A549 (cell line): ENCODE measurements around the gene KCNQ1. TPM values are rescaled to one million over a fixed set of nuclear protein-coding genes. Genes with fewer than 3 reads are reported as not detected.

Experiments used
- ATAC-seq, 2 experiments: fragments of 200-7000 bp in 1 of 2; fragments of >200 bp in 1 of 2; cut with Nextera tagmentation in 1 of 2; cut with Tn5 transposase in 1 of 2; 3 replicates each; pipeline versions ENCODE4 v1.8.0 to v1.9.1; 2018 to 2020; ENCODE audit warnings: mild to moderate bottlenecking in 1 of 2, moderate library complexity in 1 of 2
- CTCF ChIA-PET: fragments of 300-600 bp; sonication (Branson Sonifier 250); formaldehyde crosslinking; extraction: SDS; loops from one replicate; lab custom pipeline; 2021; ENCODE audit warnings: antibody characterized with exemption, inconsistent platforms; lab: Yijun Ruan, JAX
- POLR2A ChIA-PET: fragments of 350-600 bp; formaldehyde crosslinking; extraction: SDS; loops from one replicate; lab custom pipeline; 2021; ENCODE audit warnings: antibody characterized with exemption, inconsistent platforms; lab: Yijun Ruan, JAX
- DNase-seq, 2 experiments: peaks; one replicate each; pipeline versions ENCODE4 v3.0.0 to v3.0.0-alpha.2; 2011 to 2016; ENCODE audit warnings: low read depth in 1 of 2, low spot score in 1 of 2
- FAIRE-seq: peaks from 2 replicates; lab custom pipeline; 2011; peaks lifted over from hg19 to GRCh38; lab: Jason Lieb, UNC
- H3K27ac ChIP-seq, 2 experiments: fragments of >200 bp; sonication (Bioruptor Twin); formaldehyde crosslinking; 3 replicates each; pipeline ENCODE4 v1.5.1; 2016 to 2017
- H3K4me1 ChIP-seq: fragments of >200 bp; sonication (Bioruptor Twin); formaldehyde crosslinking; 3 replicates; pipeline ENCODE4 v1.6.1; 2016
- H3K4me2 ChIP-seq: fragments of >200 bp; sonication (Bioruptor Twin); formaldehyde crosslinking; 3 replicates; pipeline ENCODE4 v1.6.1; 2016
- H3K4me3 ChIP-seq: fragments of >200 bp; sonication (Bioruptor Twin); formaldehyde crosslinking; 3 replicates; pipeline ENCODE4 v1.5.1; 2016
- H3K9me3 ChIP-seq: fragments of >200 bp; sonication (Bioruptor Twin); formaldehyde crosslinking; 3 replicates; pipeline ENCODE4 v1.6.1; 2016
- BHLHE40 ChIP-seq: IDR thresholded peaks from 2 replicates; pipeline ENCODE4 v1.6.1; 2012; ENCODE audit warnings: low read depth, low read length, inconsistent platforms
- EHMT2 ChIP-seq: fragments of 200-600 bp; sonication (generic); IDR thresholded peaks from 2 replicates; pipeline ENCODE4 v1.6.1; 2016; ENCODE audit warnings: antibody characterized with exemption, low read depth, mild to moderate bottlenecking, moderate library complexity
- ESRRA ChIP-seq: fragments of 150-350 bp; IDR thresholded peaks from 2 replicates; pipeline ENCODE4 v1.6.1; 2014; ENCODE audit warnings: mild to moderate bottlenecking, low read length, borderline replicate concordance
- FOSB ChIP-seq: fragments of 250-450 bp; sonication (Bioruptor Pico); IDR thresholded peaks from 2 replicates; pipeline ENCODE4 v1.5.0; 2020; ENCODE audit warnings: mild to moderate bottlenecking, moderate library complexity
- FOSL2 ChIP-seq, 2 experiments: fragments of 450-650 bp in 1 of 2; fragments of >200 bp in 1 of 2; sonication (Bioruptor Twin) in 1 of 2; formaldehyde crosslinking; IDR thresholded peaks; 2 replicates each; pipeline versions ENCODE4 v1.5.0 to v1.6.1; 2016 to 2020; ENCODE audit warnings: mild to moderate bottlenecking in 1 of 2, moderate library complexity in 1 of 2
- FOXS1 ChIP-seq: fragments of 250-450 bp; sonication (Bioruptor Pico); IDR thresholded peaks from 2 replicates; pipeline ENCODE4 v1.5.0; 2020; ENCODE audit warnings: mild to moderate bottlenecking, moderate library complexity
- GATA3 ChIP-seq: IDR thresholded peaks from 2 replicates; pipeline ENCODE4 v1.6.1; 2012; ENCODE audit warnings: borderline replicate concordance
- HDAC2 ChIP-seq: fragments of 200-600 bp; sonication (generic); IDR thresholded peaks from 2 replicates; pipeline ENCODE4 v1.6.1; 2016
- HEYL ChIP-seq: fragments of 250-450 bp; sonication (Bioruptor Pico); IDR thresholded peaks from 2 replicates; pipeline ENCODE4 v1.8.0; 2021; ENCODE audit warnings: mild to moderate bottlenecking, moderate library complexity
- HOXB13 ChIP-seq: fragments of 250-450 bp; sonication (Bioruptor Pico); IDR thresholded peaks from 2 replicates; pipeline ENCODE4 v1.5.0; 2020; ENCODE audit warnings: low read depth, mild to moderate bottlenecking, moderate library complexity
- HOXB5 ChIP-seq: fragments of 250-450 bp; sonication (Bioruptor Pico); IDR thresholded peaks from 2 replicates; pipeline ENCODE4 v1.5.0; 2020; ENCODE audit warnings: mild to moderate bottlenecking, moderate library complexity
- KDM1A ChIP-seq: fragments of 200-600 bp; sonication (generic); IDR thresholded peaks from 2 replicates; pipeline ENCODE4 v1.6.1; 2016; ENCODE audit warnings: low read depth, mild to moderate bottlenecking
- MAZ ChIP-seq: fragments of 150-350 bp; IDR thresholded peaks from 2 replicates; pipeline ENCODE4 v1.6.1; 2014; ENCODE audit warnings: antibody characterized with exemption, low read depth, low read length, borderline replicate concordance
- POLR2A ChIP-seq: IDR thresholded peaks from 2 replicates; pipeline ENCODE4 v1.6.1; 2012; ENCODE audit warnings: mild to moderate bottlenecking, low read length
- RAD21 ChIP-seq, 2 experiments: fragments of >200 bp in 1 of 2; sonication (Bioruptor Twin) in 1 of 2; formaldehyde crosslinking in 1 of 2; IDR thresholded peaks in 1 of 2; conservative IDR thresholded peaks in 1 of 2; 2 replicates in 1 of 2; 3 replicates in 1 of 2; pipeline ENCODE4 v1.6.1; 2012 to 2018; ENCODE audit warnings: inconsistent platforms in 1 of 2
- RARB ChIP-seq: fragments of 250-450 bp; sonication (Bioruptor Pico); IDR thresholded peaks from 2 replicates; pipeline ENCODE4 v1.8.0; 2021; ENCODE audit warnings: mild to moderate bottlenecking, moderate library complexity
- ZC3H11A ChIP-seq: fragments of 450-650 bp; IDR thresholded peaks from 2 replicates; pipeline ENCODE4 v1.6.1; 2014; ENCODE audit warnings: antibody characterized with exemption, mild to moderate bottlenecking
- ZSCAN20 ChIP-seq: fragments of 250-450 bp; sonication (Bioruptor Pico); IDR thresholded peaks from 2 replicates; pipeline ENCODE4 v1.8.0; 2022; ENCODE audit warnings: mild to moderate bottlenecking, moderate library complexity
- WGBS: methylation state at CpG from one replicate; pipeline ENCODE4 v1.1.6; 2017; ENCODE audit errors: missing lambda C conversion rate; 5-methylcytosine and 5-hydroxymethylcytosine counted together
- polyA plus RNA-seq, 4 experiments: library from polyadenylated mRNA; depleted of rRNA in 3 of 4; stranded (reverse); fragments of >200 nt; fragmentation: RNase III in 1 of 4; extraction: RNeasy Plus Mini Kit Qiagen cat#74134 plus additional on column Dnase treatment in 1 of 4; gene quantifications; 2 replicates in 3 of 4; 3 replicates in 1 of 4; pipeline ENCODE4 v1.2.3, GENCODE V29; 2011 to 2017
- TF ChIP-seq, protein P1 (sequence below): IDR thresholded peaks from 2 replicates; pipeline ENCODE4 v1.6.1; 2012; ENCODE audit warnings: low read depth, borderline replicate concordance
- TF ChIP-seq, protein P2 (sequence below): fragments of >200 bp; sonication (Bioruptor Twin); formaldehyde crosslinking; IDR thresholded peaks from 3 replicates; pipeline ENCODE4 v1.5.1; 2016
- TF ChIP-seq, protein P3 (sequence below): fragments of >200 bp; sonication (Bioruptor Twin); formaldehyde crosslinking; IDR thresholded peaks from 2 replicates; pipeline ENCODE4 v1.6.1; 2016
- TF ChIP-seq, protein P4 (sequence below): fragments of 200-600 bp; sonication (generic); IDR thresholded peaks from 2 replicates; pipeline ENCODE4 v1.6.1; 2016; ENCODE audit warnings: antibody characterized with exemption, mild to moderate bottlenecking, moderate library complexity

KCNQ1 gene
- polyA plus RNA-seq, 2 of the 4 experiments (the other 2 are of a cell fraction) = 0.14 to 0.17 TPM

DNA sequence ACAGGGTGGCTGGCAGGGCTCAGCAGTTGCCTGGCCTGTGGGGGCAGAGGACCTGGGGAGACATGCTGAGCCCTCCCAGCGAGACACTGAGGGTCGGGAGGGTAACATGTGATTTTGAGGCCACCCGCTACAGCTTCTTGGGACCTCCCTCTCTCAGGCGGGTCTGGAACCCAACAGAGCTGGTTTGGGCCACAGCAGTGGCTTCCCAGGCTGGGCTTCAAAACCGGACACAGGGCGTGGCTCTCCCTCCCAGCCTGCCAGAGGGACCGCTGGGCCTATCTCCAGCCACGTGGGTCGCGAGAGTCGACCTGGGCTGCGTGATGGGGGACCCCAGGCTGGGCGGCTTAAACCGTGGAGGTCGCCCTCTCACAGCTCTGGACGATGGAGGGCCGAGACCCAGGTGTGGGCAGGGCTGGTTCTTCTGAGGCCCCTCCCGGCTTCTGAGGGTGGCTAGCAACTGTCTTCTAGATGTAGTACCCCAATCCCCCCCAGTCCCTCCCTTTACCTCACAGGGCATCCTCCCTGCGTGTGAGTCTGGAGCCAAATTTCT, 91.7 kb downstream of the KCNQ1 start:
- no peak for FAIRE-seq
- POLR2A ChIA-PET = no interaction called here
- no peak for DNase-seq
- WGBS = 80% methylated on average over 19 of the region's 19 CpGs
- H3K27ac ChIP-seq = no peak overlapping the region
- H3K4me2 ChIP-seq = no peak overlapping the region
- H3K4me3 ChIP-seq = no peak overlapping the region
- CTCF ChIA-PET = interaction anchor here (7.1 to 20.1 kb wide), 3 partner anchors 113 to 397 kb away, joined by 75 to 1059 read pairs (median 333); partner anchors contain the start of genes CDKN1C and PHLDA2
- H3K9me3 ChIP-seq = no peaks in the 10 kb centered on the region
- ATAC-seq = no peak
- TF ChIP-seq FOSL2 (IDR thresholded peaks at IDR 0.05) = no peak
- TF ChIP-seq FOSL2 (CRISPR knock-in tag; IDR thresholded peaks at IDR 0.05) = no peak
- TF ChIP-seq ESRRA = no peak
- TF ChIP-seq FOSB (CRISPR knock-in tag) = no peak
- TF ChIP-seq, protein P1, sequence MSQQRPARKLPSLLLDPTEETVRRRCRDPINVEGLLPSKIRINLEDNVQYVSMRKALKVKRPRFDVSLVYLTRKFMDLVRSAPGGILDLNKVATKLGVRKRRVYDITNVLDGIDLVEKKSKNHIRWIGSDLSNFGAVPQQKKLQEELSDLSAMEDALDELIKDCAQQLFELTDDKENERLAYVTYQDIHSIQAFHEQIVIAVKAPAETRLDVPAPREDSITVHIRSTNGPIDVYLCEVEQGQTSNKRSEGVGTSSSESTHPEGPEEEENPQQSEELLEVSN = no peak
- no peak for TF ChIP-seq POLR2A
- no peak for TF ChIP-seq ZC3H11A
- no peak for TF ChIP-seq KDM1A
- no peak for TF ChIP-seq RAD21 (conservative IDR thresholded peaks at IDR 0.05 in 1 of 2, IDR thresholded peaks at IDR 0.05 in 1 of 2)
- no peak for TF ChIP-seq HEYL (CRISPR knock-in tag)
- no peaks in the 10 kb centered on the region for H3K4me1 ChIP-seq

DNA sequence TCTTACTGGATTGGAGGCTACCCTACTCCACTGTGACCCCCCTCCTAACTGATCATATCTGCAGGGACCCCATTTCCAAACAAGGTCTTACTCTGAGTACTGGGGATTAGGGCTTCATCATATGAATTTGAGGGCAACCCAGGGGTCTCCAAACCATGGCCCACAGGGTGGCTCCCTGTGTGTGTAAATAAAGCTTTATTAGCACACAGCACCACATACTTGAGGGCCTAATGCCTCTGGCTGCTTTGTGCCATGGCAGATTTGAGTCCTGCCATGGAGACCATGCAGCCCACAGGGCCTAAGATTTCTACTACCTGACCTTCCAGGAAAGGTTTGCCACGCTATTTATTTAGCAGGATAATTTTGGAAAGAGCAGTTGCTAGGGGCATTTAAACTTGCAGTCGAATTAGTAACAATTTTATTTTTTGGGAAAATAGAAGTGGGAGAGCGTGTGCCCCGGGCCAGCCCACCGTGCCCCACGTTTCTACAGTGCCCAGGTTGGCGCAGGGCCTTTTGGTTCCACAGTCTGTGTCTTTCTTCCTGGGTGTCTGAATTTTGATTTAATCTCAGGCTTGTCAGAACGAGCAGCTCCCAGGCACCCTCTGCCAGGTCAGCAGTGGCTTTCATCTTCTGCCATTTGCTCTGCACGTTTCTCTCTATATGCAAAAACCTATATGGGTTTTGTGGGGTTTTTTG, 92.3 kb downstream of the KCNQ1 start:
- Histone ChIP-seq H3K27ac (no peak overlapping the region), H3K4me3 (no peak overlapping the region), H3K4me1 (no peaks in the 10 kb centered on the region), H3K4me2 (no peak overlapping the region), H3K9me3 (no peaks in the 10 kb centered on the region)
- TF ChIP-seq GATA3 (no peak), ZSCAN20 (CRISPR knock-in tag) (no peak), HOXB5 (CRISPR knock-in tag) (no peak), HEYL (CRISPR knock-in tag) (no peak)
- TF ChIP-seq, protein P2, sequence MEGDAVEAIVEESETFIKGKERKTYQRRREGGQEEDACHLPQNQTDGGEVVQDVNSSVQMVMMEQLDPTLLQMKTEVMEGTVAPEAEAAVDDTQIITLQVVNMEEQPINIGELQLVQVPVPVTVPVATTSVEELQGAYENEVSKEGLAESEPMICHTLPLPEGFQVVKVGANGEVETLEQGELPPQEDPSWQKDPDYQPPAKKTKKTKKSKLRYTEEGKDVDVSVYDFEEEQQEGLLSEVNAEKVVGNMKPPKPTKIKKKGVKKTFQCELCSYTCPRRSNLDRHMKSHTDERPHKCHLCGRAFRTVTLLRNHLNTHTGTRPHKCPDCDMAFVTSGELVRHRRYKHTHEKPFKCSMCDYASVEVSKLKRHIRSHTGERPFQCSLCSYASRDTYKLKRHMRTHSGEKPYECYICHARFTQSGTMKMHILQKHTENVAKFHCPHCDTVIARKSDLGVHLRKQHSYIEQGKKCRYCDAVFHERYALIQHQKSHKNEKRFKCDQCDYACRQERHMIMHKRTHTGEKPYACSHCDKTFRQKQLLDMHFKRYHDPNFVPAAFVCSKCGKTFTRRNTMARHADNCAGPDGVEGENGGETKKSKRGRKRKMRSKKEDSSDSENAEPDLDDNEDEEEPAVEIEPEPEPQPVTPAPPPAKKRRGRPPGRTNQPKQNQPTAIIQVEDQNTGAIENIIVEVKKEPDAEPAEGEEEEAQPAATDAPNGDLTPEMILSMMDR = no peak
- TF ChIP-seq, protein P3, sequence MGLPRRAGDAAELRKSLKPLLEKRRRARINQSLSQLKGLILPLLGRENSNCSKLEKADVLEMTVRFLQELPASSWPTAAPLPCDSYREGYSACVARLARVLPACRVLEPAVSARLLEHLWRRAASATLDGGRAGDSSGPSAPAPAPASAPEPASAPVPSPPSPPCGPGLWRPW = no peak
- no peak for ATAC-seq
- WGBS = 62% methylated on average over 9 of the region's 9 CpGs
- CTCF ChIA-PET = interaction anchor here (14.0 to 20.1 kb wide), 2 partner anchors 114 to 349 kb away, joined by 333 to 1059 read pairs; partner anchors contain the start of gene CDKN1C
- no peak for FAIRE-seq
- no peak for DNase-seq
- POLR2A ChIA-PET = no interaction called here

DNA sequence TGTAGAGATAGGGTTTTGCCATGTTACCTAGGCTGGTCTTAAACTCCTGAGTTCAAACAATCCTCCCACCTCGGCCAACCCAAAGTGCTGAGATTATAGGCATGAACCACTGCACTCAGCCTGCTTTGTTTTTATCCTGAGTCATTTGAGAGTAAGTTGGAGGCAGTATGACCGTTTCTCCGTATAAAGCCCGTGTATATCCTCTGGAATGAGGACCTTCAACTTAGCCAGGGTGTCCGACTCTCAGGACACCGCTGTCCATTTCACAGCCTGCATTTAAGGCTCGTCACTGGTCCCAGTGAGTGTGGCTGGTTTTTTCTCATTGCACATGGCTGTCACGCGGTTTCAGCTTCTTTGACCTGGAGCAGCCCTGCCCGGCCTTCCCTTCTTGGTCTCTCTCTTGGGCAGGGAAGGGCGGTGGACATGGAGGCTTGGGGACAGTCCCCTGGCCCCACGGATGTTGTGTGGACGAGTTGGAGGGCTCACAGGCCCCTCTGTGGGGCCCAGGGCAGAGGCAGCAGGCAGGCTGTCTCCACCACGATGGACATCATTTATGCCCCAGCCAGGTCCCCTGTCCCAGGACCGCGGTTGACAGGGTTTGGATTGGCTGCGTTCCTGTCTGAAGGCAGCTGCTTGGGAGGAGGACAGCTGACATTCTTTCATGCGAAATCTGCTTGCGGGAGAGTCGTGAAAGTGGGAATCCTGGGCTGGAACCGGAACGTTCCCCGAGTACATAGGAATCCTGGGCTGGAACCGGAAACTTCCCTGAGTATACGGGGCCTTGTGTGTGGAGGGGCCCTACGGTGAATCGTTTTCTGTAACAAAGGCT, 93.3 kb downstream of the KCNQ1 start:
- 73% methylated on average over 27 of the region's 27 CpGs for WGBS

More for the DNA sequence above, 93.3 kb downstream of the KCNQ1 start:
- Histone ChIP-seq H3K9me3 (no peaks in the 10 kb centered on the region), H3K4me2 (no peak overlapping the region), H3K4me3 (no peak overlapping the region), H3K27ac (no peak overlapping the region), H3K4me1 (no peaks in the 10 kb centered on the region)
- FAIRE-seq (no peak), ATAC-seq (no peak), DNase-seq (no peak)
- ChIA-PET CTCF (interaction anchor here (20.1 kb wide), 1 partner anchor 348 kb away, joined by 1059 read pairs; the partner anchor contains the start of gene CDKN1C), POLR2A (no interaction called here)
- TF ChIP-seq FOSL2 (IDR thresholded peaks at IDR 0.05) (no peak), FOSL2 (CRISPR knock-in tag; IDR thresholded peaks at IDR 0.05) (no peak), FOXS1 (CRISPR knock-in tag) (no peak), EHMT2 (no peak), HOXB13 (CRISPR knock-in tag) (no peak), MAZ (no peak), POLR2A (no peak), KDM1A (no peak), BHLHE40 (no peak), RARB (CRISPR knock-in tag) (no peak), HDAC2 (no peak), ESRRA (no peak)
- TF ChIP-seq, protein P4, sequence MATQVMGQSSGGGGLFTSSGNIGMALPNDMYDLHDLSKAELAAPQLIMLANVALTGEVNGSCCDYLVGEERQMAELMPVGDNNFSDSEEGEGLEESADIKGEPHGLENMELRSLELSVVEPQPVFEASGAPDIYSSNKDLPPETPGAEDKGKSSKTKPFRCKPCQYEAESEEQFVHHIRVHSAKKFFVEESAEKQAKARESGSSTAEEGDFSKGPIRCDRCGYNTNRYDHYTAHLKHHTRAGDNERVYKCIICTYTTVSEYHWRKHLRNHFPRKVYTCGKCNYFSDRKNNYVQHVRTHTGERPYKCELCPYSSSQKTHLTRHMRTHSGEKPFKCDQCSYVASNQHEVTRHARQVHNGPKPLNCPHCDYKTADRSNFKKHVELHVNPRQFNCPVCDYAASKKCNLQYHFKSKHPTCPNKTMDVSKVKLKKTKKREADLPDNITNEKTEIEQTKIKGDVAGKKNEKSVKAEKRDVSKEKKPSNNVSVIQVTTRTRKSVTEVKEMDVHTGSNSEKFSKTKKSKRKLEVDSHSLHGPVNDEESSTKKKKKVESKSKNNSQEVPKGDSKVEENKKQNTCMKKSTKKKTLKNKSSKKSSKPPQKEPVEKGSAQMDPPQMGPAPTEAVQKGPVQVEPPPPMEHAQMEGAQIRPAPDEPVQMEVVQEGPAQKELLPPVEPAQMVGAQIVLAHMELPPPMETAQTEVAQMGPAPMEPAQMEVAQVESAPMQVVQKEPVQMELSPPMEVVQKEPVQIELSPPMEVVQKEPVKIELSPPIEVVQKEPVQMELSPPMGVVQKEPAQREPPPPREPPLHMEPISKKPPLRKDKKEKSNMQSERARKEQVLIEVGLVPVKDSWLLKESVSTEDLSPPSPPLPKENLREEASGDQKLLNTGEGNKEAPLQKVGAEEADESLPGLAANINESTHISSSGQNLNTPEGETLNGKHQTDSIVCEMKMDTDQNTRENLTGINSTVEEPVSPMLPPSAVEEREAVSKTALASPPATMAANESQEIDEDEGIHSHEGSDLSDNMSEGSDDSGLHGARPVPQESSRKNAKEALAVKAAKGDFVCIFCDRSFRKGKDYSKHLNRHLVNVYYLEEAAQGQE = no peak
- TF ChIP-seq, protein P1 = no peak
